Tibial nerve (tissue), 4 donors: ENCODE results near the gene POPDC3.

Experiments
- CTCF ChIP-seq, 5 experiments: fragments of 200-600 bp in 3 of 5; fragments of 450-650 bp in 2 of 5; sonication (generic) in 3 of 5; IDR thresholded peaks; one replicate each; pipeline ENCODE4 v1.5.1; 2016 to 2019; ENCODE audit warnings: antibody characterized with exemption in 5 of 5, mild to moderate bottlenecking in 3 of 5, moderate library complexity in 2 of 5
- EP300 ChIP-seq, 2 donors: sonication (generic); formaldehyde crosslinking; IDR thresholded peaks; one replicate each; pipeline ENCODE4 v1.6.1; 2017; ENCODE audit warnings: antibody characterized with exemption in 2 of 2, mild to moderate bottlenecking in 1 of 2
- POLR2A ChIP-seq, 2 donors: fragments of 450-650 bp; IDR thresholded peaks; one replicate each; pipeline ENCODE4 v1.6.1; 2017; ENCODE audit warnings: antibody characterized with exemption in 2 of 2, mild to moderate bottlenecking in 2 of 2, moderate library complexity in 2 of 2

GRCh38 chr6:105181981-105182515, 2.2 kb upstream of the POPDC3 start:
- TF ChIP-seq CTCF (IDR thresholded peaks at IDR 0.05), result no peak
- TF ChIP-seq POLR2A (IDR thresholded peaks at IDR 0.05), result no peak
- no peak for TF ChIP-seq EP300 (IDR thresholded peaks at IDR 0.05)
